ENCODE results near the gene FNBP1. TPM values are rescaled to one million over a fixed set of nuclear protein-coding genes. Genes with fewer than 3 reads are reported as not detected.

The FNBP1 gene
- total RNA-seq, 1 donor from 2014 or later = 51.2 TPM

DNA sequence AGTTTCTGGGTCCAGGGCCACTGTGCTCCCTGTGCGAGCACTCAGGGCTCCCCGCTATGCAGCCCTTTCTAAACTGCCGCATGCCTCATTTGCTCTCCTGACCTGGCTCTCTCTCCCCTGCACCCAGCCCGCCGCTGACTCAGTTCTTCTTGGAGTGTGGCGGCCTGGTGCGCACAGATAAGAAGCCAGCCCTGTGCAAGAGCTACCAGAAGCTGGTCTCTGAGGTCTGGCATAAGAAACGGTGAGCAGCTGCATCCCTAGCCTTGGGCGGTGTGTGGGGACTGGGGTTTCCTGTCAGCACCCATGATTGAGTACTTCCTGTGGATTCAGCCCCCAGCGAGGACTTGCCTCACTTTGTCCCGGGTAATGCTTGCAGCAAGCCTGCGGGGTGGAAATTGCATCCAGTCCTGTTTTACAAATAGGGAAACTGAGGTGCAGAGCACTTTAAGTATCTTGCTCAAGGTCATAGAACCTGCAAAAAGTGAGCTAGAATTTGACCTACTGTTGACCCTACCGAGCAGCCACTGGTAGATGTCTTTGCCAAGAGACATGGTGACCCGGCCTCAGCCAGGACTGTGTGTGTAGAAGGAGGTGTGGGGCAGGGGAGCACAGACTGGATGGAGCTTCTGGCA is 179.8 kb downstream of the FNBP1 start:
- DNase-seq (ENCODE audit: low read depth in 2 of 2) = peak in 1 of 2 donors; percentile 75

DNA sequence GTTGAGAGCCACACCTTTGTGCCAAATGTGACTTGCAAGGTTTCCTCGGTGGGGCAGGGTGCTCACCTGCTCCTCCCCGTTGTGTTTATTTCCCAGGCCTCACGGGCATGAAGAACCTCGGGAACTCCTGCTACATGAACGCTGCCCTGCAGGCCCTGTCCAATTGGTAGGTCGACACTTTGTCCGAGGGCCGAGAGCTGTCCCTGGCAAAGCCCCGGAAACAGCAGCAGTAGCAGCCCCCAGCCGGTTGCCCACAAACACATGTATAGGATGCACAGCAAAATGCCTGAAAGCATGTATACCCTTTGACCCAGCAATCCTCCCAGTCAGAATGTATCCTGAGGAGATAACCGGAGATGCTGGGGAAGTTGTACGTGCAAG is 181.6 kb downstream of the FNBP1 start:
- no peak for DNase-seq (ENCODE audit: low read depth in 2 of 2)

DNA sequence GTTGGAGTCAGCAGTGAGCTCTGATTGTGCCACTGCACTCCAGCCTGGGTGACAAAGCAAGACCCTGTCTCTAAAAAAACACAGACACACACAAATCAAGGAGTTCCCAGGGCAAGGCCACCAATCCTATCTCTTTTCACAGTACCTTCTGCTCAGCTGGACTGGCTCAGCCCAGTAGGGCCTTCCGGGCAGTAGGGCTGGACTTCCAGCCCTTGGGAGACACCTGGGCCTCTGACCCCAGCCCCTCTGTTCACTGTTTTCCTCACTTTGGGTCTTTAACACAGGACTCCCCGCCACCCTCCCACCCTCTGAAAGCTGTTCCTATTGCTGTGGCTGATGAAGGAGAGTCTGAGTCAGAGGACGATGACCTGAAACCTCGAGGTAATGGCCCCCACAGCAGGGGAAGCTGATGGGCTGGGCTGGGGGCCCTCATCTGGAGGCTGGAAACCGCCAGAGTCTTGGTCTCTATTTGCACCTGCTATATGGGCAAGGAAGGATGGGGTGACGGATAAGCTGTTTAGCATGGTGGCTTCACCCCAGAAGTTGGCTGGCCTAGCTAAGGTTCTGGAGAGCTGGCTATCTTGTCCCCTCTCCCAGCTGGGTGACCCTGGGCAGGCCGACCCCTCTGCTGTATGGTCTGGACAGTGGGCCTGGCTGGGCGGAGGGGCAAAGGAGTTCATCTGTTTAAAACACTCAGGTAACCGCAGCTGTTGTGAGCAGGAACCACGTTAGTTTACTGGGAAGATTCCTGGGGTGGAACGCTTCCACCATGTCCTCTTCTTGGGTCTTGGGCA is 182.1 kb downstream of the FNBP1 start:
- no peak for DNase-seq (ENCODE audit: low read depth in 2 of 2)

DNA sequence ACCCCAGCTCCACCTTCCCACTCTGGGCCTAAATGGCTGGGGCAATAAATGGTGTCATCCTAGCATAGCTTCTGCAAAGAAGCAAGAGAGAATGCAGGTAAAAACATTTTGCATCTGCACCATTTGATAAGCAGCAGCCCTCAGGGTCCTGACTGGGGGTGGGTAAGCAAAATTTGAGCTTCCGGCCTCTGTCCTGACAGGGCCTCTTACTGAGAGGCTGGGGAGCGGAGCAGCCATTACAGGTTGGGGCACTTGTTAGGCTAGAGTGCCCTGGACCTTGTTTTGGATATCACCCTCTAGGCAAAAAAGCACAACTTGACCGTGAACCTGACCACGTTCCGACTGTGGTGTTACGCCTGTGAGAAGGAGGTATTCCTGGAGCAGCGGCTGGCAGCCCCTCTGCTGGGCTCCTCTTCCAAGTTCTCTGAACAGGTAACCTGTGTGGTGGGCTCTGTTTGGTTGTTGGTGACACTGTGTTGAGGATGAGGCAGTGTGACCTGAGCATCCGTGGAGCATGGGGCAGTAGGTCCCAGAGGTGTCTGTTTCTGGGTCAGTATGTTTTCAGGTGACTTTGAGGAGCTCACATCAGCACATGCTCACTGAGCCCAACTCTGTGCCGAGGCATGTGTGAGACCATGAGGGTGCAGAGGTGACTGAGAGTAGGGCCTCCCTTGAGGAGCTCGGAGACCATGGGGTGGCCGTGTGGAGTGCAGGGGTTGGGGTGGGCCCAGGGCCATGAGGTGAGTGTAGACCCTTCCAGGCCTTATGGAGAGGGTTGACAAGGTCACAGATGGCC is 184.6 kb downstream of the FNBP1 start:
- no peak for DNase-seq (ENCODE audit: low read depth in 2 of 2)

DNA sequence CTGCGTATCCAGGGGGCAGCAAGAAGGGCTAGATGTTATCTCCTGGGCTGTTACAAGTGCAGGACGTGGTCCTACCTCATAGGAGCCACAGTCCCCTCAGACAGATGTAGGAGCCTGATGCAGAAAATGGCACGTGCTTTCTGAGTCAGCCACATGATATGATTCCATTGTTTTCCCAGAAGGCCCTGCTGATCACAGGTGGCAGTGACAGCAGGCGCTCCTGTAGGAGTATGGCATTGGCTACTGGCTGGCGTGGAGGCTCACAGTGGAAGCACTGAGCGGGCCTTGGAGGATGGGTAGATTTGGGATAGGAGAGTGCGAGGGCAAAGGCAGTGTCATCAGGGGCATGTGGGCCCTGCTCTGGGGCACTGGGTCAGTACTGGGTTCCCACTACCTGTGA is 185.8 kb downstream of the FNBP1 start:
- DNase-seq (ENCODE audit: low read depth in 2 of 2) = no peak

DNA sequence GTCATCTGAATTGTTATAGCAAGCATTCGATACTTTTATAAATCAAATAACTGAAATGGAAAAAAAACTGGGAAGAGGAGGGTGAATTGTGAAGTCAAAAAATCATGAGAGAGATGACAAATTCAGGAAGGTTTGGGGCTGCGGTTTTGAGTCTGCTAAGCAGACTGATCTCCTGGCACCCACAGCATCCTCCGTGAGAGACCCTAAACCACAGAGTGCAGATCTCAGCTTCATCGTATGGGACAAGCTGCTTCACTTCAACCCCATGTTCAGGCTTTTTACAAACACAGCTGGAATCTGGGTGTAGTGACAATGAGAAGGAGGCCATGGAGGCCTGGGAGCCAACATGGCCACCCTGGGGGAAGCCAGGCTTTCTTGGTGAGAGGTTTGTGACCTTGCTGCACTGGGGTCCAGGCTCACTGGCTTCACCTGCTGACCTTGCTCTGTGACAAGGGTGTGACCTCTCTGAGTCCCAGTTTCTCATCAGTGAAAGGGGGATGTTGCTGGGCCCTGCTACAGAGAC is 188.3 kb downstream of the FNBP1 start:
- no peak for DNase-seq (ENCODE audit: low read depth in 2 of 2)

DNA sequence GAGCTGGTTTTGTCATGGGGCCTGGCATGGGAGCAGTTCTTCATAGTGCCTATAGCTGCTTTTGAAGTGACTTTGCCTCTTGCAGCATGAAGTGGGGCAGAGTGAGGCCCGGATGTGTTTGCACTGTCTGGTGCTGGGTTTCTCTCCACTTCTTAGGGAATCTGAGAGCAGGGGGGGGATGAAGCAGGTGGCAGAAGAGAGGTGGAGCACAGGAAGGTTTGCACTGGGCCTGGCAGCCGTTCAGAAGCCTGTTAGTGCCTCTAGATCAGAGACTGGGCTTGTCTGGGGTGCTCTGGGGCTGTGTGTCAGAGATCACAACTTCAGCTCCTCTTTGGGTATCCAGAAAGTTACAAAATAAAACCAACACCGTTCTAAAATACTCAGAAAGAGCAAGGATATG is 189.4 kb downstream of the FNBP1 start:
- DNase-seq (ENCODE audit: low read depth in 2 of 2) = no peak

DNA sequence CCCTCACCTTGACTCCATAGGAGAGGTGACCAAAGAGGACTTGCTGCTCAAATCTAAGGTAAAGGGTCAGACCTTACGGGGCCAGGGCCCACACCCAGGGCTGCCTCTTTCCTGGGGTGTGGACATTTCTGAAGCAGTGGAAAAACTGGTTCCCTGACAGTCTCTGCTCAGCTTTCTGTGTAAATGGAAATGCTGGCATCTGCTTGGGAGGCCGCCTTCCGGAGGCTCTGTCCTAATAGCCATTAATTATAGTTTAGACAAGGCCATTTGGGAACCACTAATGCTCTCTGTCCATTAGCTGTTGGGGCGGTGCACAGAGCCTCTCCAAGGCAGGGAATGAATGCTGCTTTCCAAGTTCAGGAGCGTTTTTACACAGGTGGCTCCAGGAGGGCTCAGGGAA is 190.4 kb downstream of the FNBP1 start:
- DNase-seq (ENCODE audit: low read depth in 2 of 2) = no peak

DNA sequence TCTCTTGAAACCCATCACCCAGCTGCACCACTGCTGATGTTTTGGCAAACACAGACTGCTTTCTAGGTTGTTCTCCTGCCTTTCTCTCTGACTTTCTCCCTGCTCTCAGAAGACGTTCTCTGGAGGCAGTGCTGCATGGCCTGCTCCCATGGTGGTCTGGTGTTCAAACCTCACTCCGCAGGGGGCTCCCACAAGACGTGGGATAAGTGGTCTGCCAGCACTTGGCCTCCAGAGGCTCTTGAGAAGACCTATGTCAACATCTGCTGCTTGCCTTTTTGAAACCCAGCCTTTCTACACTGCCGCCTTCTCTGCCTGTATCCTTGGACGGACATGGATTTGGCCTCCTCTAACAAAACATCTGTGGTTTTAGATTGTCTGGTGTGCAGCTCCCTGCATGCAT is 191.2 kb downstream of the FNBP1 start:
- no peak for DNase-seq (ENCODE audit: low read depth in 2 of 2)

DNA sequence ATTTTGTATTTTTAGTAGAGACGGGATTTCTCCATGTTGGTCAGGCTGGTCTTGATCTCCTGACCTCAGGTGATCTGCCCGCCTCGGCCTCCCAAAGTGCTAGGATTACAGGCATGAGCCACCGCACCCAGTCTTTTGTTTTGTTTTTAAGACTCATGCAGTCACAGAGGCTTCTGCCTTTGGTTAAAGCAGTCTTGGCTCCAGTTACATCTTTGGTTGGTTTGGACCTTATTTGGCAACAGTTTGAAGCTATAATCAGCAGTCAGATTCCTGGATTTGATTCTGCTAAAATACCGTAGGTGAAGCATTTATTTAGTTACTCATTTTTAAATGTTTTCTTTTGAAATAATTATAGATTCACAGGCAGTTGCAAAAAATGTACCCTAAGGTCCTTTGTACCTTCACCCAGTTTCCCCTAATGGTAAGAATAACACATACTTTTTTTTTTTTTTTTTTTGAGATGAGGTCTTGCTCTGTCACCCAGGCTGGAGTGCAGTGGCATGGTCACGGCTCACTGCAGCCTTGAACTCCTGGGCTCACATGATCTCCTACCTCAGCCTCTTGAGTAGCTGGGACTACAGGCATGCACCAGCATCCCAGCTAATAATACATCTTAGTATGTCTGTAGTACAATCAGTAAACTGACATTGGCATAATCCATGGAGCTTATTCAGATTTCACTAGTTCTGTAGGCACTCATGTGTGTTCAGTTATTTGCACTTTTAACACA is 192.0 kb downstream of the FNBP1 start:
- no peak for DNase-seq (ENCODE audit: low read depth in 2 of 2)

DNA sequence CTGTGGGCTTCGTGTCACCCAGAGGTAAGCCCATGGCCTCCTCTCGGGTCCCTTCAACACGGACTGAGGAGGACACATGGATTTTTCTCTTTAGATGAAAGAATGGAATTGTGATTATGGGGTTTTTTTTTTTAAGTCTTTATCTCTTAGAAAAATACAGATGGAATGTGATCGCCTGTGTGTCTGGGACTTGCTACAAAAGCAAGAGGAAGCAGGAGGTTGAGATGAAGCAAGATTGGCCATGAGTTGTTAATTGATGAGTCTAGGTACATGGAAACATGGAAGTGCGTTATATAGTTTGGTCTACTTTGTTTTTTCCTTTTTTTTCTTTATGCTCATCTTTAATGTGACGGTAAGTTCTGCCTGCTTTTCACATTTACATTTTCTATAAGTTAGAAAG is 193.1 kb downstream of the FNBP1 start:
- DNase-seq (ENCODE audit: low read depth in 2 of 2) = peak in 1 of 2 donors; percentile 86

DNA sequence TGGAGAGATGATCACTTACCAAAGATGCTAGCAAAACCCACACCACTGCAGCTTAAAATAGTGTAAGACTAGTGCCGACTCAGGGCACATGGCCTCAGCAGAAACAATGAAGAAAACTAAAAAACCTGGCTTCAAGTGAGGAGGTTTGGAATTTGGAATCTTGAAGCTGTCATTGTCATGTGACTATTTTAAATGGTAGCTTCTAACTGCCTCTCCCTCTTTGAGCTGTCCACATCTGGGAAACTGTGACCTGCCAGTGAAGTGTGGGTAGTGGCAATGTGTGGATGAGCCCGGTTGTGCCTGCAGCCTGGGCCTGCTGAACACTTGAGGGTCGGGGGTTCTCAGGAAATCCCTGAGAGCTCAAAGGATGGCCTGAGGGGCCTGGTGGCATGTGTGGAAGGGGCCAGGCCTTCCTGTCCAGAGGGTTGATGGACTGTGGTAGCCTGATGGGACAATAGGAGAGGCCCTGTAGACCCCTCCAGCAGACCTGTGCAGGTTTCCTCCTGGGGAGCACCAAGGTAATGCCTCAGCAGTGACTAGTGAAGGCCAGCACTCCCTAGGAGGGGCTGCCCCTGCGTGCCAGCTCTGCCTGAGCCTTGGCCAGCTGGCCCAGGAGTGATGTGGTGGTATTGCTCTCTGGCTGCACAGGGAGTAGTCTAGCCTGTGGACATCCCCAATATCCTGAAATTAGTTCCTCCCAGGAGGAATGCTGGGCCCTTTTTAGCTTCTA is 194.1 kb downstream of the FNBP1 start:
- no peak for DNase-seq (ENCODE audit: low read depth in 2 of 2)

DNA sequence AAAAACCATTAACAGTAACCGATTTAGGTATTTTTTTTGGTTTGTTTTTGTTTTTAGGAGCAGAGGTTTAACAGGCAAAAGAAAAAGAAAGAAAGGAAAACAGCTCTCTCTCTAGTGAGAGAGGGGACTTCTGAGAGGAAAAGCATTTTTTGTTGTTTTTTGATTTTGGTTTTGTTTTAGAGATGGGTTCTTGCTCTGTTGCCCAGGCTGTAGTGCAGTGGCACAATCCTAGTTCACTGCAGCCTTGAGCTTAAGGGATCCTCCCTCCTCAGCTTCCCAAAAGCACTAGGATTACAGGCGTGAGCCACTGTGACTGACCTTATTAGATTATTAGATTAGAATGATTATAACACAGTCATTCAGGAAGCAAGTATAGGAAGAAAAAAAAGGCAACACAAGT is 197.6 kb downstream of the FNBP1 start:
- DNase-seq (ENCODE audit: low read depth in 2 of 2) = no peak

DNA sequence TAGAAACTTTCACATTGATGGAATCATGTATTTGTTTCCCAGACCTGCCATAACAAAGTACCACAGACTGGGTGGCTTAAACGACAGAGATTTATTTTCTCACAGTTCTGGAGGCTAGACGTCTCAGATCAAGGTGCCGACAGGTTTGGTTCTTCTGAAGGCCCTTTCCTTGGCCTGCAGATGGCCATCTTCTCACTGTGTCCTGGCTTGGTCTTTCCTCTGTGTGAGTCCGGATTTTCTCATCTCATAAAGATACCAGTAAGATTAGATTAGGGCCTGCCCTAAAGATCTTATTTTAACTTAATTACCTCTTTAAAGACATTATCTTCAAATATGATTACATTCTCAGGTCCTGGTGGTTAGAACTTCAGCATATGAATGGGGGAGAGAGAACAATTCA is 201.9 kb downstream of the FNBP1 start:
- DNase-seq (ENCODE audit: low read depth in 2 of 2) = no peak

DNA sequence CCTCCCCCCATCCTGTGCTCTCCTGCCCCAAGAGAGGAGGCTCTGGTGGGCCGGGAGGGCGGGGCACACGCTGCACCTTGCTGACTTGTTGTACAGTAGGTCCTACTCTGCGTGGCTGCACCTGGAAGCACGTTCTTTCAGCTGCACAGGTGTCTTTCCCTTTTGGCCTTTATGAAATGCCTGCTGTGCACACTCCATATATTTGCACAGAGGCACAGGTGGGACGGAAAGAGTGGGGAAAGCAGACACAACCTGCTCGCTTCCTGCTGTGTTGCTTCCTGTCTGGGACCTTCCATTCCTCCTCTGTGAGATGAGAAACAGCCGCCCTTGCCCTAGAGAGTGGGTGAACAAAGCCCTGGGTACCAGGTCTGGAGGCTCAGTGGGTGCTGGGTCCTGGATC is 203.0 kb downstream of the FNBP1 start:
- DNase-seq (ENCODE audit: low read depth in 2 of 2) = no peak

DNA sequence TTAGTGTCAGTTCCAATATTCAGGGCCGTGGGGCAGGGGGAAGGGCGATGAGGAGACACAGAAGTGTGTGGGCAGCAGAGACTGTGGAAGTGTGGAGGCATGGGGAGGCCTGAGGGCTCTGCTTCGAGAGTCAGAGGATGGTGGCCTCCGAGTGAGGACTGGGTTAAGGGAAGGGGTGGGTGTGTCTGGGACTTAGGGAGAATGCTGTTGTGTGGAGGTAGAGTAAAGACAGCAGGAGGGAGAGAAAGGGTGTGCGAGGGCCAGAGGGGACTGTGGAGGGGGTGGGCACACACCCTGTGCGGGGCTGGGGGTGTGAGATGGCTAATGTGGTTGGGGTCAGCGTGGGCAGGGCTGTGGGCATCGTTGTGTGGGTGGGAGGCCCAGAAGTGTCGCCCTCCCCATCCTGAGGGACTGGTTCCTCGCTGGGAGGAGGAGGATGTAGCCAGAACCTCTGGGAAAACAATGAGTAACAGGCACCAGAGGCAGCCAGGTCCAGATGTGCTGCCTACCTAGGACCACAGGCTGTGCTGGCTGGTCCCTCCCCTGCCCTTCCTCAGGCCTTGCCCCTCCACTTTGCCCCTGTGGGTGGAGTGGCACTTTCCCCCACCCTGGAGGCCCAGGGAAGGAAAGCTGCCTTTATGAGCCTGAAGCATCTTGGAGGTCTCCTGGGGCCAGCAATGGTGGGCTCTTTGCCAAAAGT is 203.5 kb downstream of the FNBP1 start:
- DNase-seq (ENCODE audit: low read depth in 2 of 2) = no peak

DNA sequence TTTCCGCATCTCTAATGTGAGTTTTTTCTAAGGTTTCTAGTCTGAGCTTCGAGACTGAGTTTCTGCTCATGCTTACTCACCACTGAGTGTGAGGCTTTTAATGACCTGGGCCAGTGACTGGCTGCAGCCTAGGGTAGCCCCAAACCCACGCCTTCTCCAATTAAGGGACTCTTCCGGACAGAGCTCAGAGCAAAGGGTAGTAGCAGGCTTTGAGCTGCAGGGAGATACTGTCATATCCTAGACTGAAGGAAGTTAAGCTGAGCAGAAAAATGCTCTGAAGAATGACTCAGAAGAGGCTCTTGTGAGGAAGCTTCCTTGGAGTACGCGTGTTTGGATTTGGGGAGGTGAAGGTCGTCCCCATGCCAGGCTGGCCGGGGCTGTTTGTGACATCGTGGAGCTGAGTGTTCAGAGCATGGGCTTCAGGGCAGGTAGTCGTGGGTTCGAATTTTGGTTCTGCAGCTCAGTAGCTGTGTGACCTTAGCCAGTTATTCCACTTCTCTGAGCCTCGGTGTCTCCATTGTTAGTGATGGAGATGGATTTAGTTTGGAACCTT is 204.2 kb downstream of the FNBP1 start:
- peak in 1 of 2 donors; percentile 91 for DNase-seq (ENCODE audit: low read depth in 2 of 2)

All from lung microvascular endothelial cell (primary cell).